NCI-H69 (cell line): ENCODE measurements around the gene PRKAR2A.

Experiments
- DNase-seq: peaks from one replicate; lab custom pipeline; 2025; lab: John Stamatoyannopoulos, UW

The PRKAR2A gene

GRCh38 chr3:48847504-48848423 lies at the start of gene PRKAR2A:
TSS of gene PRKAR2A (minus strand) at chr3:48847874. CDS start at chr3:48847596, 278 bp downstream.
- DNase-seq: peak; percentile 90

- DNase-seq: no peak
Observed at GRCh38 chr3:48896936-48897335, 49.3 kb upstream of the PRKAR2A start.

- DNase-seq: no peak
Observed at GRCh38 chr3:48894516-48894915, 46.8 kb upstream of the PRKAR2A start.

GRCh38 chr3:48891606-48892005 lies 43.9 kb upstream of the PRKAR2A start:
- DNase-seq: no peak

GRCh38 chr3:48885753-48886152 lies 38.1 kb upstream of the PRKAR2A start:
- no peak for DNase-seq

- no peak for DNase-seq
Observed at GRCh38 chr3:48881652-48882114, 34.0 kb upstream of the PRKAR2A start.

- no peak for DNase-seq
Observed at GRCh38 chr3:48881006-48881405, 33.3 kb upstream of the PRKAR2A start.

- no peak for DNase-seq
Observed at GRCh38 chr3:48879994-48880377, 32.3 kb upstream of the PRKAR2A start.

GRCh38 chr3:48879307-48879993 lies 31.8 kb upstream of the PRKAR2A start:
- DNase-seq: no peak

GRCh38 chr3:48877671-48878070 lies 30.0 kb upstream of the PRKAR2A start:
- no peak for DNase-seq

- no peak for DNase-seq
Observed at GRCh38 chr3:48863122-48863521, 15.4 kb upstream of the PRKAR2A start.

- DNase-seq: no peak
Observed at GRCh38 chr3:48859206-48859605, 11.5 kb upstream of the PRKAR2A start.

- DNase-seq: no peak
Observed at GRCh38 chr3:48858709-48859108, 11.0 kb upstream of the PRKAR2A start.

GRCh38 chr3:48857641-48858040 lies 10.0 kb upstream of the PRKAR2A start:
- no peak for DNase-seq

- peak; percentile 69 for DNase-seq
Observed at GRCh38 chr3:48856469-48856868, 8.8 kb upstream of the PRKAR2A start.

GRCh38 chr3:48855681-48856447 lies 8.2 kb upstream of the PRKAR2A start:
- peak; percentile 65 for DNase-seq

- no peak for DNase-seq
Observed at GRCh38 chr3:48852151-48852550, 4.5 kb upstream of the PRKAR2A start.

- DNase-seq: peak; percentile 71
Observed at GRCh38 chr3:48851407-48851806, 3.7 kb upstream of the PRKAR2A start.

- DNase-seq: peak; percentile 62
Observed at GRCh38 chr3:48848816-48849515, 1.3 kb upstream of the PRKAR2A start.

- peak; percentile 83 for DNase-seq
Observed at GRCh38 chr3:48847053-48847503, 596 bp downstream of the PRKAR2A start.

- no peak for DNase-seq
Observed at GRCh38 chr3:48845170-48845569, 2.5 kb downstream of the PRKAR2A start.

GRCh38 chr3:48837163-48837562 lies 10.5 kb downstream of the PRKAR2A start:
- no peak for DNase-seq
